Measurements from ENCODE around the gene PCDHA7.
"Not testable (repeated sequence)": the region's sequence is repeated elsewhere in the genome, so short reads cannot be mapped to it uniquely, and the experiment has no call there.

- not testable (repeated sequence) for TF ChIP-seq EP300, CTCF, POLR2A (IDR thresholded peaks at IDR 0.05)
Observed at GRCh38 chr5:140808241-140808888, 25.7 kb upstream of the PCDHA7 start.
